Liver (tissue), 9 donors: ENCODE results near the gene OSER1. TPM values are rescaled to one million over a fixed set of nuclear protein-coding genes. Genes with fewer than 3 reads are reported as not detected.

Source experiments
- DNase-seq: peaks from one replicate; pipeline ENCODE4 v3.0.0-alpha.2; 2017; ENCODE audit warnings: low spot score
- H3K27ac ChIP-seq, 2 donors: one replicate each; pipeline ENCODE4 v1.7.0; 2013; ENCODE audit warnings: inconsistent platforms in 2 of 2, low read length in 2 of 2, control low read depth in 1 of 2, low read depth in 1 of 2, mild to moderate bottlenecking in 1 of 2
- H3K27me3 ChIP-seq, 4 donors: one replicate each; pipeline versions ENCODE4 v1.6.1 to v1.7.0; 2013; ENCODE audit warnings: low read length in 3 of 4, inconsistent platforms in 1 of 4, mild to moderate bottlenecking in 1 of 4, moderate library complexity in 1 of 4; ENCODE audit not compliant: control insufficient read depth in 4 of 4, insufficient read depth in 4 of 4
- H3K36me3 ChIP-seq, 4 donors: one replicate each; pipeline versions ENCODE4 v1.6.1 to v1.7.0; 2013; ENCODE audit warnings: low read length in 3 of 4, mild to moderate bottlenecking in 3 of 4, low read depth in 1 of 4, moderate library complexity in 1 of 4; ENCODE audit not compliant: control insufficient read depth in 4 of 4, insufficient read depth in 3 of 4
- H3K4me1 ChIP-seq, 4 donors: one replicate each; pipeline versions ENCODE4 v1.6.1 to v1.7.0; 2013; ENCODE audit warnings: low read length in 3 of 4, mild to moderate bottlenecking in 3 of 4, moderate library complexity in 1 of 4; ENCODE audit not compliant: control insufficient read depth in 4 of 4, insufficient read depth in 4 of 4
- H3K4me3 ChIP-seq, 3 donors: one replicate each; pipeline versions ENCODE4 v1.6.1 to v1.7.0; 2013; ENCODE audit warnings: low read length in 3 of 3, control low read depth in 1 of 3, low read depth in 1 of 3, mild to moderate bottlenecking in 1 of 3
- H3K9ac ChIP-seq, 2 donors: one replicate each; pipeline ENCODE4 v1.7.0; 2013; ENCODE audit warnings: low read length in 2 of 2, mild to moderate bottlenecking in 2 of 2, moderate library complexity in 2 of 2, control low read depth in 1 of 2, low read depth in 1 of 2
- H3K9me3 ChIP-seq, 4 donors: one replicate each; pipeline versions ENCODE4 v1.6.1 to v1.7.0; 2013; ENCODE audit warnings: low read length in 3 of 4; ENCODE audit not compliant: control insufficient read depth in 4 of 4
- ATF3 ChIP-seq: IDR thresholded peaks from 2 replicates; pipeline ENCODE4 v1.6.1; 2016; ENCODE audit warnings: antibody characterized with exemption
- CTCF ChIP-seq: fragments of 150-350 bp; IDR thresholded peaks from 2 replicates; pipeline ENCODE4 v1.5.1; 2017; ENCODE audit warnings: improper control_type of control experiment, low read depth, low read length; ENCODE audit not compliant: missing input control
- EGR1 ChIP-seq, 2 donors: IDR thresholded peaks; 2 replicates each; pipeline ENCODE4 v1.6.1; 2016 to 2018; ENCODE audit warnings: antibody characterized with exemption in 2 of 2, low read depth in 2 of 2
- FOXA2 ChIP-seq: IDR thresholded peaks from 2 replicates; pipeline ENCODE4 v1.6.1; 2016; ENCODE audit warnings: antibody characterized with exemption
- HNF4G ChIP-seq: IDR thresholded peaks from 2 replicates; pipeline ENCODE4 v1.6.1; 2016; ENCODE audit warnings: antibody characterized with exemption
- JUND ChIP-seq, 2 donors: IDR thresholded peaks; 2 replicates each; pipeline ENCODE4 v1.6.1; 2016; ENCODE audit warnings: antibody characterized with exemption in 2 of 2
- MAX ChIP-seq: IDR thresholded peaks from 2 replicates; pipeline ENCODE4 v1.6.1; 2016; ENCODE audit warnings: antibody characterized with exemption
- RAD21 ChIP-seq, 2 donors: IDR thresholded peaks; 2 replicates each; pipeline ENCODE4 v1.6.1; 2016; ENCODE audit warnings: antibody characterized with exemption in 2 of 2, mild to moderate bottlenecking in 2 of 2
- REST ChIP-seq: IDR thresholded peaks from 2 replicates; pipeline ENCODE4 v1.6.1; 2016; ENCODE audit warnings: antibody characterized with exemption, mild to moderate bottlenecking
- RXRA ChIP-seq, 2 donors: IDR thresholded peaks; 2 replicates each; pipeline ENCODE4 v1.6.1; 2017 to 2018; ENCODE audit warnings: antibody characterized with exemption in 2 of 2, mild to moderate bottlenecking in 1 of 2
- TAF1 ChIP-seq: conservative IDR thresholded peaks from 2 replicates; pipeline ENCODE4 v1.6.1; 2016; ENCODE audit warnings: antibody characterized with exemption, mild to moderate bottlenecking
- YY1 ChIP-seq: IDR thresholded peaks from 2 replicates; pipeline ENCODE4 v1.6.1; 2016; ENCODE audit warnings: antibody characterized with exemption, mild to moderate bottlenecking
- WGBS: extraction: QIAGEN DNeasy Blood & Tissue Kit; methylation state at CpG from one replicate; pipeline ENCODE4 v1.1.7; 2013; 5-methylcytosine and 5-hydroxymethylcytosine counted together
- polyA plus RNA-seq, 2 donors: library from polyadenylated mRNA; stranded (reverse) in 1 of 2; unstranded in 1 of 2; fragments of 200-250 nt in 1 of 2; fragments of >200 nt in 1 of 2; fragmentation: Nextera tagmentation in 1 of 2; extraction: Ambion mirVana in 1 of 2; gene quantifications; one replicate each; pipeline versions ENCODE4 v1.2.1 to v1.2.3, GENCODE V29; 2013 to 2015
- total RNA-seq, 2 donors: library from RNA; depleted of rRNA; stranded (reverse); fragments of >200 nt; gene quantifications; one replicate each; pipeline ENCODE4 v1.2.3, GENCODE V29; 2014
- donor health status: healthy.
- donor health status: healthy.
- donor health status: healthy.
- donor health status: healthy.
- donor health status: healthy.

OSER1 gene
- total and polyA plus RNA-seq, 4 donors: 12.6 to 20.2 (median 14.6) TPM

GRCh38 chr20:44209686-44210405 is 725 bp downstream of the OSER1 start:
- under 1% methylated on average over 31 of the region's 31 CpGs for WGBS
- H3K4me1 ChIP-seq: peaks cover 6 to 45% (median 36%) of the 10 kb centered on the region in 4 donors

GRCh38 chr20:44208770-44209169 is 1.8 kb downstream of the OSER1 start:
- Histone ChIP-seq H3K9me3 (no peaks in the 10 kb centered on the region), H3K27me3 (no peaks in the 10 kb centered on the region), H3K27ac (no peak overlapping the region), H3K4me3 (peak overlapping the region in 1 of 3 donors; percentile 96), H3K4me1 (peaks cover 6 to 45% (median 36%) of the 10 kb centered on the region in 4 donors), H3K36me3 (peaks cover 2 to 11% (median 5%) of the 10 kb centered on the region in 4 donors), H3K9ac (peak overlapping the region; percentile 38 to 94)
- no peak for DNase-seq
- WGBS: 35% methylated on average over 7 of the region's 7 CpGs
- no peak for TF ChIP-seq TAF1
- no peak for TF ChIP-seq FOXA2
- TF ChIP-seq EGR1 (IDR thresholded peaks at IDR 0.05; ENCODE audit: low read depth in 2 of 2): no peak
- no peak for TF ChIP-seq CTCF
- no peak for TF ChIP-seq RXRA (IDR thresholded peaks at IDR 0.05)
- TF ChIP-seq HNF4G: no peak
- TF ChIP-seq ATF3: no peak

More at GRCh38 chr20:44209686-44210405, 725 bp downstream of the OSER1 start:
- Histone ChIP-seq H3K4me3 (peak overlapping the region; percentile 84 to 96 (median 95)), H3K9ac (peak overlapping the region; percentile 90 to 94), H3K9me3 (no peaks in the 10 kb centered on the region), H3K27ac (peak overlapping the region; percentile 97), H3K36me3 (peaks cover 2 to 7% (median 4%) of the 10 kb centered on the region in 4 donors), H3K27me3 (no peaks in the 10 kb centered on the region)
- DNase-seq: no peak
- TF ChIP-seq RXRA (IDR thresholded peaks at IDR 0.05): no peak
- no peak for TF ChIP-seq JUND (IDR thresholded peaks at IDR 0.05)
- TF ChIP-seq REST: peak; percentile 94
- no peak for TF ChIP-seq MAX
- TF ChIP-seq CTCF: no peak
- TF ChIP-seq RAD21 (IDR thresholded peaks at IDR 0.05): no peak
- no peak for TF ChIP-seq YY1
